Endothelial cell of umbilical vein (primary cell): ENCODE data around the gene SOX2.

Experiments
- EZH2 ChIP-seq: IDR thresholded peaks from 2 replicates; pipeline ENCODE4 v1.6.1; 2012; ENCODE audit warnings: borderline replicate concordance, low read depth, mild to moderate bottlenecking, moderate library complexity, low read length, inconsistent platforms; ENCODE audit not compliant: severe bottlenecking
- FOS ChIP-seq: IDR thresholded peaks from 2 replicates; pipeline ENCODE4 v1.6.1; 2011; ENCODE audit warnings: mild to moderate bottlenecking, low read length, moderate library complexity, borderline replicate concordance; ENCODE audit not compliant: insufficient read depth
- GATA2 ChIP-seq: IDR thresholded peaks from 2 replicates; pipeline ENCODE4 v1.7.0; 2011; ENCODE audit warnings: low read depth, mild to moderate bottlenecking, moderate library complexity, mixed read lengths, low read length; ENCODE audit not compliant: insufficient read length, insufficient read depth
- JUN ChIP-seq: IDR thresholded peaks from 2 replicates; pipeline ENCODE4 v1.6.1; 2011; ENCODE audit warnings: borderline replicate concordance, low read depth; ENCODE audit not compliant: insufficient read length, insufficient read depth
- MYC ChIP-seq: IDR thresholded peaks from one replicate; pipeline ENCODE4 v1.6.1; 2011; ENCODE audit warnings: mild to moderate bottlenecking, low read depth, low read length
- POLR2A ChIP-seq: IDR thresholded peaks from 2 replicates; pipeline ENCODE4 v1.6.1; 2012; ENCODE audit warnings: low read depth, mild to moderate bottlenecking, control low read depth, low read length
- POLR2AphosphoS5 ChIP-seq: IDR thresholded peaks from 2 replicates; pipeline ENCODE4 v1.6.1; 2012; ENCODE audit warnings: low read depth, mild to moderate bottlenecking, control low read depth, low read length, moderate library complexity; ENCODE audit not compliant: insufficient read depth
- TF ChIP-seq, protein P1 (sequence below), 2 donors: IDR thresholded peaks; 1 replicate in 1 of 2; 2 replicates in 1 of 2; pipeline ENCODE4 v1.5.1; 2011; ENCODE audit warnings: low read length in 2 of 2, mild to moderate bottlenecking in 2 of 2, moderate library complexity in 2 of 2, control low read depth in 1 of 2, inconsistent platforms in 1 of 2, low read depth in 1 of 2; ENCODE audit not compliant: insufficient read depth in 1 of 2; ENCODE audit errors: extremely low read depth in 1 of 2
- TF ChIP-seq, protein P2 (sequence below): IDR thresholded peaks from 2 replicates; pipeline ENCODE4 v1.6.1; 2011; ENCODE audit not compliant: insufficient read depth, insufficient read length

DNA sequence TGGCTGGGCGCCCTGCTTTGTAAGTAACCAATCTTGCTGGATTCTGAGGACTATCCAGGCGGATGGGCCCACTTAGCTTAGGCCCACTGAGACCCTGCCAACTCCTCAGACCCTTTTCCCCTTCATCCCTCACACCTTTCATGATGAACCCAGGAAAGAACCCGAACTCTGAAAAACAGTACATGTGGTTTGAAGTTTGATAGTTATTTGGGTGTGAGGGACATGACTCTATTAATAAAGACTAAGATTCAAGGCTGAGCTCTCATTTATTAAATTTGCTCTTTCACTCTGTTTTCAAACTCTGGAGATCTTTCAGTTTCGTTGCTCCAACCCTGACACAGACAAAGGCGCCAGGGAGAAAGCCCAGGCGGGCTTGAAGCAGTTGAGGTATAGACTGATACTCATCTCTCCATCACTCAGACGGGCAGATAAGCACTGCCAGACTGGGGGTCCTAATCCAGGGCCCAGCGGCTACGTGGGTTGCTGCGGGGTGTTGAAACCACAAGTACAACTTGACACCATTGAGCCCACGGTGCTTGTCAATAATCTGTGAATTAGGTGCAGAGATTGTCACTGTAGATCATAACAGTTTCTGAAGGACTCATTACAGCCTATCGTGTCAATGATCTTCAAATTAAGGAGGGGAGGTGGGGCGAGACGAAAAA is 7.2 kb upstream of the SOX2 start:
- TF ChIP-seq, protein P1, sequence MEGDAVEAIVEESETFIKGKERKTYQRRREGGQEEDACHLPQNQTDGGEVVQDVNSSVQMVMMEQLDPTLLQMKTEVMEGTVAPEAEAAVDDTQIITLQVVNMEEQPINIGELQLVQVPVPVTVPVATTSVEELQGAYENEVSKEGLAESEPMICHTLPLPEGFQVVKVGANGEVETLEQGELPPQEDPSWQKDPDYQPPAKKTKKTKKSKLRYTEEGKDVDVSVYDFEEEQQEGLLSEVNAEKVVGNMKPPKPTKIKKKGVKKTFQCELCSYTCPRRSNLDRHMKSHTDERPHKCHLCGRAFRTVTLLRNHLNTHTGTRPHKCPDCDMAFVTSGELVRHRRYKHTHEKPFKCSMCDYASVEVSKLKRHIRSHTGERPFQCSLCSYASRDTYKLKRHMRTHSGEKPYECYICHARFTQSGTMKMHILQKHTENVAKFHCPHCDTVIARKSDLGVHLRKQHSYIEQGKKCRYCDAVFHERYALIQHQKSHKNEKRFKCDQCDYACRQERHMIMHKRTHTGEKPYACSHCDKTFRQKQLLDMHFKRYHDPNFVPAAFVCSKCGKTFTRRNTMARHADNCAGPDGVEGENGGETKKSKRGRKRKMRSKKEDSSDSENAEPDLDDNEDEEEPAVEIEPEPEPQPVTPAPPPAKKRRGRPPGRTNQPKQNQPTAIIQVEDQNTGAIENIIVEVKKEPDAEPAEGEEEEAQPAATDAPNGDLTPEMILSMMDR (IDR thresholded peaks at IDR 0.05; ENCODE audit: extremely low read depth in 1 of 2, insufficient read depth in 1 of 2, low read depth in 1 of 2, low read length in 2 of 2) = no peak
- TF ChIP-seq POLR2A = no peak
- no peak for TF ChIP-seq JUN
- TF ChIP-seq, protein P2, sequence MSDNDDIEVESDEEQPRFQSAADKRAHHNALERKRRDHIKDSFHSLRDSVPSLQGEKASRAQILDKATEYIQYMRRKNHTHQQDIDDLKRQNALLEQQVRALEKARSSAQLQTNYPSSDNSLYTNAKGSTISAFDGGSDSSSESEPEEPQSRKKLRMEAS = no peak
- TF ChIP-seq EZH2 = no peak
- TF ChIP-seq POLR2AphosphoS5 = no peak
- no peak for TF ChIP-seq MYC
- TF ChIP-seq FOS = no peak
- no peak for TF ChIP-seq GATA2
